Tibial nerve (tissue), 3 donors: ENCODE results near the gene GTPBP4.

Experiments used
- POLR2A ChIP-seq, 2 donors: fragments of 450-650 bp; IDR thresholded peaks; one replicate each; pipeline ENCODE4 v1.6.1; 2017; ENCODE audit warnings: antibody characterized with exemption in 2 of 2, mild to moderate bottlenecking in 2 of 2, moderate library complexity in 2 of 2
- TF ChIP-seq, protein P1 (sequence below), 5 experiments: fragments of 200-600 bp in 3 of 5; fragments of 450-650 bp in 2 of 5; sonication (generic) in 3 of 5; IDR thresholded peaks; one replicate each; pipeline ENCODE4 v1.5.1; 2016 to 2019; ENCODE audit warnings: antibody characterized with exemption in 5 of 5, mild to moderate bottlenecking in 3 of 5, moderate library complexity in 2 of 5

DNA sequence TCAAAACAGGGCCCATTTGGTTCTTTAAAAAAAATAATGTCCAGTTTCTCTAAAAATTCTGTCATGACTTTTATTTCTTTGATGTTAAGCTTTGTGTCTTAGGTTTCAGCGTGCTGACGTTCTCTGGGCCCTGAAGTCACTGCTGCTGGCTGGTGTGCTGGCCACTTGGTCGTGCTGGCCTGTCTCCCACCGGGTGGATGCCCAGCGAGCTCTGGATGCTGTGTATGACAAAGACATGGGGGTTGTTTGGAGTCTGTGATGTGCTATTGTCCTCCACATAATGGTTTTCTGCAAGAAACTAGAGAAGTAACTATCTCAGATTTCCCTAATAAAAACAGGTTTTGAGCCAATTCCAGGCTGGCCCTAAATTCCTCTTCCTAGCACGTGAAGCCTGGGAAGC is 47.0 kb downstream of the GTPBP4 start:
- TF ChIP-seq, protein P1, sequence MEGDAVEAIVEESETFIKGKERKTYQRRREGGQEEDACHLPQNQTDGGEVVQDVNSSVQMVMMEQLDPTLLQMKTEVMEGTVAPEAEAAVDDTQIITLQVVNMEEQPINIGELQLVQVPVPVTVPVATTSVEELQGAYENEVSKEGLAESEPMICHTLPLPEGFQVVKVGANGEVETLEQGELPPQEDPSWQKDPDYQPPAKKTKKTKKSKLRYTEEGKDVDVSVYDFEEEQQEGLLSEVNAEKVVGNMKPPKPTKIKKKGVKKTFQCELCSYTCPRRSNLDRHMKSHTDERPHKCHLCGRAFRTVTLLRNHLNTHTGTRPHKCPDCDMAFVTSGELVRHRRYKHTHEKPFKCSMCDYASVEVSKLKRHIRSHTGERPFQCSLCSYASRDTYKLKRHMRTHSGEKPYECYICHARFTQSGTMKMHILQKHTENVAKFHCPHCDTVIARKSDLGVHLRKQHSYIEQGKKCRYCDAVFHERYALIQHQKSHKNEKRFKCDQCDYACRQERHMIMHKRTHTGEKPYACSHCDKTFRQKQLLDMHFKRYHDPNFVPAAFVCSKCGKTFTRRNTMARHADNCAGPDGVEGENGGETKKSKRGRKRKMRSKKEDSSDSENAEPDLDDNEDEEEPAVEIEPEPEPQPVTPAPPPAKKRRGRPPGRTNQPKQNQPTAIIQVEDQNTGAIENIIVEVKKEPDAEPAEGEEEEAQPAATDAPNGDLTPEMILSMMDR (IDR thresholded peaks at IDR 0.05): no peak
- no peak for TF ChIP-seq POLR2A (IDR thresholded peaks at IDR 0.05)
